ENCODE results near the gene PGM1.
A peak's percentile ranks its signal among the peaks of the same experiment; 100 is the strongest.

The PGM1 gene

GRCh38 chr1:63691701-63692425, 98.7 kb downstream of the PGM1 start:
- H3K27ac Mint-ChIP-seq, result no peak overlapping the region
- H3K4me1 Mint-ChIP-seq, result peaks cover 8% of the 10 kb centered on the region
- H3K36me3 Mint-ChIP-seq (ENCODE audit: low read depth), result no peaks in the 10 kb centered on the region
- peaks cover 12% of the 10 kb centered on the region for H3K27me3 Mint-ChIP-seq (ENCODE audit: low read depth, poor library complexity)
- no peaks in the 10 kb centered on the region for H3K9me3 Mint-ChIP-seq
- no peak overlapping the region for H3K4me3 Mint-ChIP-seq
- peak; percentile 88 for TF ChIP-seq CTCF (IDR thresholded peaks at IDR 0.05)
- peak; percentile 47 for DNase-seq

GRCh38 chr1:63693944-63694571, 100.8 kb downstream of the PGM1 start:
- Mint-ChIP-seq H3K4me3 (no peak overlapping the region), H3K36me3 (ENCODE audit: low read depth) (no peaks in the 10 kb centered on the region), H3K27me3 (ENCODE audit: low read depth, poor library complexity) (peaks cover 5% of the 10 kb centered on the region), H3K9me3 (no peaks in the 10 kb centered on the region), H3K27ac (no peak overlapping the region), H3K4me1 (peaks cover 8% of the 10 kb centered on the region)
- no peak for DNase-seq
- TF ChIP-seq CTCF (IDR thresholded peaks at IDR 0.05), result no peak

- no peaks in the 10 kb centered on the region for H3K9me3 Mint-ChIP-seq
- no peak overlapping the region for H3K4me3 Mint-ChIP-seq
- H3K27me3 Mint-ChIP-seq (ENCODE audit: low read depth, poor library complexity), result peaks cover 8% of the 10 kb centered on the region
- no peaks in the 10 kb centered on the region for H3K36me3 Mint-ChIP-seq (ENCODE audit: low read depth)
- DNase-seq, result no peak
- H3K4me1 Mint-ChIP-seq, result peaks cover 9% of the 10 kb centered on the region
- no peak overlapping the region for H3K27ac Mint-ChIP-seq
- no peak for TF ChIP-seq CTCF (IDR thresholded peaks at IDR 0.05)
Observed at GRCh38 chr1:63698001-63698838, 105.0 kb downstream of the PGM1 start.

GRCh38 chr1:63701187-63701586, 108.0 kb downstream of the PGM1 start:
- no peak overlapping the region for H3K4me3 Mint-ChIP-seq
- no peaks in the 10 kb centered on the region for H3K36me3 Mint-ChIP-seq (ENCODE audit: low read depth)
- H3K4me1 Mint-ChIP-seq, result peaks cover 28% of the 10 kb centered on the region
- no peaks in the 10 kb centered on the region for H3K9me3 Mint-ChIP-seq
- no peak for DNase-seq
- H3K27me3 Mint-ChIP-seq (ENCODE audit: low read depth, poor library complexity), result peaks cover 4% of the 10 kb centered on the region
- TF ChIP-seq CTCF (IDR thresholded peaks at IDR 0.05), result no peak
- no peak overlapping the region for H3K27ac Mint-ChIP-seq

- Mint-ChIP-seq H3K9me3 (no peaks in the 10 kb centered on the region), H3K27me3 (ENCODE audit: low read depth, poor library complexity) (peaks cover 9% of the 10 kb centered on the region), H3K36me3 (ENCODE audit: low read depth) (no peaks in the 10 kb centered on the region), H3K27ac (peak overlapping the region; percentile 38), H3K4me1 (peaks cover 35% of the 10 kb centered on the region), H3K4me3 (no peak overlapping the region)
- no peak for DNase-seq
- TF ChIP-seq CTCF (IDR thresholded peaks at IDR 0.05), result no peak
Observed at GRCh38 chr1:63703701-63704107, 110.5 kb downstream of the PGM1 start.
